HL-60/S4 treated with phorbol 12-myristate 13-acetate at 8.2 ng/mL for 4 days and 3 days (cell line): Measurements from ENCODE around the gene SUSD4.

Source experiments
- in situ Hi-C: fragments of 300-500 bp; cut with MboI; formaldehyde crosslinking; loops from 2 replicates; pipeline ENCODE4 v1.15.0; 2022; ENCODE audit warnings: low sequenced_read_pairs

The SUSD4 gene

GRCh38 chr1:223363057-223363855 is 720 bp downstream of the SUSD4 start:
- in situ Hi-C loops: no loop called here

DNA sequence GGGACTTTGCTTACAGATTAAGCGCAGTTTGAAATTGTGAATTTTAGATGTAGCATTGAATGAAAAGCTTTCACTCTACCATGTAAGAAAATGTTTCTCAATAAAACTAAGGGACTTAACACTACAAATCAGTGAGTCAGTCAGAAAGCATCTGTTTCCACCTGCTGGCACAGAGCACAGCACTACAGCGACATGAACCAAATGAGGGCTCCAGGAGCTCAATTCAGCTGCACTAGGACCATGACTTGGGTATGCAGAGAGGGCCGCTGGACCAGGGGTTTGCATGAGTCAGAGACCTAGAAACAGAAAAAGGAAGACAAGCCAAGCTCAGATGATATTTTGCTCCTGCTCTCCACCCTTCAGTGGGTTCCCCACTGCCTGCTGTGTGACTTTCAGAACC is 5.2 kb downstream of the SUSD4 start:
- in situ Hi-C loops: no loop called here

GRCh38 chr1:223355699-223356098 is 8.3 kb downstream of the SUSD4 start:
- in situ Hi-C loops: no loop called here

GRCh38 chr1:223353939-223354338 is 10.0 kb downstream of the SUSD4 start:
- in situ Hi-C loops: no loop called here

DNA sequence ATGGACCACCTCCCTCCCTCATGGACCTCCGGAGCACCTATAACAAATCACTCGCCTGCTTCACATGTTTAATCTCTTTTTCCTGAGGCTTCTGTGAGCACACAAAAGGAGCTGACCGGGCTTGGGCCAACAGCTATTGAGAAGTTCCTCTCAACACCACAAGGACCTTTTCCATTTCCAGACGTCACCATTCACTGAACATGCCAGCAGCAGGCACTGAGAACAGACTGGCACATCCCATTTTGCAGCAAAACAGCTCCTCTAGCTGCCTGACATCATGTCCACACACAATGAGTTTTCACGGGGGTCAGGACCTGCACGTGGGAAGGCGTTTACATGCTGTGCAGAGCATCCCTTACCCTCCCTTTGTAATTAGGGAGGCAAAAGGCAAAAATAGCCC is 11.0 kb downstream of the SUSD4 start:
- in situ Hi-C loops: no loop called here

- in situ Hi-C loops: no loop called here
These were observed 13.5 kb downstream of the SUSD4 start for GRCh38 chr1:223350361-223350908.

GRCh38 chr1:223349241-223349640 is 14.7 kb downstream of the SUSD4 start:
- in situ Hi-C loops: no loop called here

DNA sequence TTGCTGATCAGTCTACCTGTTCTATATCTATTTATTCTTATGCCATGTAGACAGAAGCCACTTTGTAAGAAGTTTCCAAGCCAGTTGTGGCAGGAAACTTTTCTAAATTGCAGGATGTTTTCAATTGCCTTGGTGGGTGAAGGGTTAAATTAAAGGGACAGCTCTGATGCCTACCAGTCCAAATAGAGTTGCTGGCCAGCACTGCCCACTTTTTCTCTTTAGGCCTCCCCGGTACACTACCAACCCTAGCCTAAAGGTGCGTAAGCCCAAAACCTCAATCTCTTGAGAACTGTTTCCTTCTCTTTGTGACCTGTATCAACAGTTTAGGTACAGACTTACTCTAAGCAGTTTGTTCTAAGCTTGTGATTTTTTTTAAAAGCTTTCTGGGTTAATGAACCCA is 15.5 kb downstream of the SUSD4 start:
- in situ Hi-C loops: no loop called here

DNA sequence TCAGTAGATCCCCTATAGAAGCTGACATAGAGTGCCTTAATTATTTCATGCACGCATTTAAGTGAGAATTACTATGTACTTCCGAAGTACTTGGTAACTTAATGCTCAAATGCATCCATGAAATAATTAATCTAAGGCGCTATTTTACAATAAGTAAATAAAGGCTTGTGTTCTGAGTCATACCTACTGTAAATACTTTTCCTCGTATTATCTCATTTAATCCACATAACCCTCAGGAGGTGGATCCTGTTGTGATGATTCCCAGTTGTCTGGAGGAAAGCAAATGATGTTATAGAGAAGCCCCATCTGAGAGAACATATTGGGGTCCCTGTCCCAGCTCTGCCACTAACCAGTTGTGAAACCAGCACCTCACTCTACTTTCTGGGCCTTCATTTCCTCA is 16.4 kb downstream of the SUSD4 start:
- in situ Hi-C loops: no loop called here

GRCh38 chr1:223346311-223346710 is 17.7 kb downstream of the SUSD4 start:
- in situ Hi-C loops: no loop called here

- in situ Hi-C loops: no loop called here
These were observed 18.3 kb downstream of the SUSD4 start for GRCh38 chr1:223345720-223346119.

DNA sequence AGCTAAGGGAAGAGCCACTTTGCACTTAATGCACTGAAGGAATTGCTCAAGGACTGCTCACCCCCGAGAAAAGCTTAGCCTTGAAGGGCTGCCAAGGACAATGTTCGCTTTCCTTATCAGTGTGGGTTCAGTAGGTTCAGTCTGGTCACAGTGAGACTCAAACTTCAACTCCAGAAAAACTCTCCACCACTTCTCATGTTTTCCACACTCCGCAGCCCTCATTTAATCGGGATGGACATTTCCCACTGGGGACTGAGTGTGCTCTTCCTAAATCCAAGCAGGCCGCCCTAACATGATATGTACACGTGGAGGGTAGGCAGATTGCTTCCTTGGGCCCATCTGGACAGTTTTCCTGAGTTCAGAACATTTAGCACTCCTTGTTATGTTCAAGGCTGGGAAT is 19.5 kb downstream of the SUSD4 start:
- in situ Hi-C loops: no loop called here

- in situ Hi-C loops: no loop called here
These were observed 20.3 kb downstream of the SUSD4 start for GRCh38 chr1:223343692-223344091.

GRCh38 chr1:223341121-223341520 is 22.9 kb downstream of the SUSD4 start:
- in situ Hi-C loops: no loop called here

GRCh38 chr1:223340637-223341036 is 23.3 kb downstream of the SUSD4 start:
- in situ Hi-C loops: no loop called here

- in situ Hi-C loops: no loop called here
These were observed 24.1 kb downstream of the SUSD4 start for GRCh38 chr1:223339861-223340260.

DNA sequence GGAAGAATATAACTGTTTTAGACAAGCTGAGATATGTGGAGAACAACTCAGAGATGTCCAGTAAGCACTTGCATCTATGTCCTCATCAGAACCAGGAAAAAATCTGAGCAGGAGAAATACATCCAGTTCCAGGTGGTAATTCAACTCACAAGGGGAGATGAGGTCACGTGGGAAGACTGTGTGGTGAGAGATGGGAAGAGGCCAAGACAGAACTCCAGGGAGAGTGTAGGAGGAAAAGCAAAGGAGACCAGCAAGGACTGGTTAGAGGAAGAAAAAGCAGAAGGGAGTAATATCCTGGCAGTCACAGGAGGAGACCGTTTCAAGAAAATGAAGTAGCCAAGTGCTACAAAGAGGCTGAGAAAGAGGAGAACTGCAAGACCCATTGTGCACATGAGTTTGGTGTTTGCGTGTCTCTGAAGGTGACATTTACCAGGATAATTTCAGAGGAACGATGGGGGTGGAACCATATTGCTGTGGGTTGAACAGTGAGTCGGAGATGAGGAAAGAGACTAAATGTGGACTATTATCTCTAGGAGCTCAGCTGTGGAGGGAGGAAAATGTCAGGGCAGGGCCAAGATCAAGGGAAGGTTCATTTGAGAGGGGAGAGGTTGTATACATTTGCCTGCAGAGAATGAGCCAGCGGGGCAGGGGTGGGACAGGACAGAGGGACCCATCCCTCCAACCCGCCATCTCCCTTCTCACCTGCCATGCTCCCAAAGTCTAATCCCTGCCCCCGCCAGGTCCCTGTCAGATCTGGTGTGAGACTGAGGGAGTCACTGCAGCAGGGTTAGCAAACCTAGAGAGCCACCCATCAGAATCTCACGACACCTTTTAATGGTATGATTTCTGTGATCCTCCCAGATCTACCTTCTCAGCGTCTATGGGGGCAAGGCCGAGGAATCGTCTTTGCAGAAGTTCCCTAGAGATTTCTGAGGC is 24.9 kb downstream of the SUSD4 start:
- in situ Hi-C loops: no loop called here

DNA sequence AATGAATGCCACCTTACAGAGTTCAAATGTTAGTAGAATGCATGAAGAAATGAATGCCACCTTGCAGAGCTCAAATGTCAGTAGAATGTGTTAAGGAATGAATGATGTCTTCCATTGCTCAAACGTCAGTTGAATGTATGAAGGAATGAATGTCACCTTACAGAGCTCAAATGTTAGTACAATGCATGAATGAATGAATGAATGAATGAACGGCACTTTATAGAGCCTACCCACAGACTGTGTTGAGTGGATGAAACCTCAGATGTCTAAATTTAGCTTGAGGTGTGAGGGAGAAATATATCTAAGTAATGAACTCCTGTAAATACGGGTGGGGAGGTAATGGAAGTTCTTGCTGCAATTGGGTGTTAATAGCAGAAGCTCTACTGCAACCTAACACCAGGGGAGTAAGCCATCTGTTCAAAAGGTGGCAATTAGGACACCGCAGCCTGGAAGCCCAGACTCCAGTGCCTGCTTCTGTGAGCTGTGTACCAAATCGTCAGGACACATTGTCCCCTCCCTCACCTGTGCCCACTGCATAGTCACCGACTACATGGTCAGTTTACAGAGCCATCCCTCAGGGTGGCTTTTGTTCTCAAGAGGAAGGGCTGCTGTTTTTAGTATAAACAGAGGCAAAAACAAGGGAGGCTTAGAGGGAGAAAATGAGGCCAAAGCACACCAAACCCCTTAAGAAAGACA is 26.7 kb downstream of the SUSD4 start:
- in situ Hi-C loops: no loop called here

GRCh38 chr1:223334156-223334555 is 29.8 kb downstream of the SUSD4 start:
- in situ Hi-C loops: no loop called here

GRCh38 chr1:223332997-223333396 is 31.0 kb downstream of the SUSD4 start:
- in situ Hi-C loops: no loop called here

DNA sequence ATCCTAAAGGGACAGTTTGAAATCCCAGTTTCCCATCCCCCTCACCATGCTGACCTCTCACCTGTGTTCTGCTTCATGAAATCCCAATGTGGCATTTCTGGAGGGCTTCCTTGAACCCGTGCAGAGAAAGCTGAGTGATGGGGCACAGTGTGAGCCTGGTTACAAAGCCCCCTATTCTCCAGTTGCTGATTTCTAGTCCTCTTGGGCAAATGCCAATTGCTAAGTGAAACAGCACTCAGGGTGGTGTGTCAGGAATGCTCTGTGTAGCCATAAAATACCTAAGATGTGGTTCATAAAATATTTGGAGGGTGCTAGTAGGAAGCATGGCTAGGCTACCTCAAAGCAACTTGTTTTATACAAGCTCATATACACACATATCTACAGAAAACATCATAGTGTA is 32.0 kb downstream of the SUSD4 start:
- in situ Hi-C loops: no loop called here
